DMS79 treated with DMSO at 0.1 percent for 48 hours (cell line): ENCODE data around the gene NAP1L3.

ENCODE experiments used
- DNase-seq: peaks from one replicate; lab custom pipeline; 2025; lab: John Stamatoyannopoulos, UW

The NAP1L3 gene, protein sequence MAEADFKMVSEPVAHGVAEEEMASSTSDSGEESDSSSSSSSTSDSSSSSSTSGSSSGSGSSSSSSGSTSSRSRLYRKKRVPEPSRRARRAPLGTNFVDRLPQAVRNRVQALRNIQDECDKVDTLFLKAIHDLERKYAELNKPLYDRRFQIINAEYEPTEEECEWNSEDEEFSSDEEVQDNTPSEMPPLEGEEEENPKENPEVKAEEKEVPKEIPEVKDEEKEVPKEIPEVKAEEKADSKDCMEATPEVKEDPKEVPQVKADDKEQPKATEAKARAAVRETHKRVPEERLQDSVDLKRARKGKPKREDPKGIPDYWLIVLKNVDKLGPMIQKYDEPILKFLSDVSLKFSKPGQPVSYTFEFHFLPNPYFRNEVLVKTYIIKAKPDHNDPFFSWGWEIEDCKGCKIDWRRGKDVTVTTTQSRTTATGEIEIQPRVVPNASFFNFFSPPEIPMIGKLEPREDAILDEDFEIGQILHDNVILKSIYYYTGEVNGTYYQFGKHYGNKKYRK

DNA sequence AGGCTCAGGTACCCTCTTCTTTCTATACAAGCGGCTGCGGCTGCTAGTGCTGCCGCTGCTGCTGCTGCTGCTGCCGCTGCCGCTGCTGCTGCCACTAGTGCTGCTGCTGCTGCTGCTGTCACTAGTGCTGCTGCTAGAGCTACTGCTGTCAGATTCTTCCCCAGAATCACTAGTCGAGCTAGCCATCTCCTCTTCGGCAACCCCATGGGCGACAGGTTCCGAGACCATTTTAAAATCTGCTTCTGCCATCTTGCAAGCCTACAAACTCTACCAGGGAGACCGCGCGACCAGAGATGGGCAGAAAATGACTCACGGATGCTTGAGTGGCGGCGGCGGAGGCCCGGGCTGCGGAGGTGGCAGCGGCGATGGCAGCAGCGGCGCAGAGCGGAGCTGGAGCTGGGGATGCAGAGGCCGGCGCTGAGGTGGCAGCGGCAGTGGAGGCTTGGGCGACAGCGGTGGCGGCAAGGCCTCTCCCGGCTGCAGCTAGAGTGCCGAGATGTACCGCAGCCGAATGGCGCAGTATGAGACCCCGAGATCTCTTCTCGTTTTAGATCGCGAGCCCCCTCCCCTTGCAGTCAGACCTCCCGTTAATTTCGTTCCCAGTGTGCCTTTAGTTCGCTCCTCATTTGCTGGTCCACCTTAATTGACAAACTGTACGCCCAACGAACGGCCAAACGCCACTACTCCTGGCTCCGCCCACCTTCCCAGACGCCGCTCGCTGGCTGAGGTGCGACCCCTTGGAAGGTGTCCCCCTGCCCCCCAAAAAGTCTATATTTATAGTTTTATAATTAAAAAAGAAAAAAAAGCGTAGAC lies at the start of gene NAP1L3:
Gene NAP1L3 (minus strand): TSS at position 523 of the 813 bp plus-strand sequence. CDS start 274 bp downstream, at position 249.
- no peak for DNase-seq

DNA sequence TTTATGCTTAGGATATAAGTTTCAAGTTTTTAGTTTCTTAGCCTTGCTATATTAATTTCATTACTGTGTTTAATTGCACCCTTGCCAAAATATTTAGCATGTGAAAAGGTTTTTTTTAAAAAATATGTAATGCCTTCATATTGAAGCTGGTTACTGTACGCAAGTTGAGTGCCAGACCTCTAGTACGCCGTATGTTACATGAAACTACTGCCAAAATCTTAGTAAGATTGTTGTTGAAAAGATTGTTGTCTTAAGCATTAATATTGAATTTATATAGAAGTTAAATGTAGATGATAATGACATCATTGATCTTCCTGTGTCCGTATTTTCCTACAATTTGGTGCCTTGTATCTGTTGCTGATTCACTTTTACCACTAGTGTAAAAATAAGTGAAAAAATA lies 37.7 kb upstream of the NAP1L3 start:
- DNase-seq = no peak

DNA sequence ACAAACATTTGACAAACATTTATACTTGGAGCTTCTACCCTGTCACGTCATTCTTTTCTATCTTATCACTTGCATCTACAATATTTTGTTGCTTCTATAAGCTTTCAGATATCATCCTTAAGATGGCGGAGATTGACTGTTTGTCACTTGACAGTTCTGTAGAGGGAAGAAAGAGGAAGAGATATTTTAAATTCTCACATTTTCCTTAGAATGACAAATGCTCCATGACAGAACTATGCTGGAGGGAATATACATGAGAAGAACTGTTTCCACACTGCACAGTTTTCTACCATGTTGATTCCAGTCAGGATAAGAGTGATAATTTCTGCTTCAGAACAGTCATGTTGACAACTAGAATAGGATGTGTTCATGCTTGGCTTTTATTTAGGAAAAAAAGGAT lies 30.3 kb upstream of the NAP1L3 start:
- no peak for DNase-seq

DNA sequence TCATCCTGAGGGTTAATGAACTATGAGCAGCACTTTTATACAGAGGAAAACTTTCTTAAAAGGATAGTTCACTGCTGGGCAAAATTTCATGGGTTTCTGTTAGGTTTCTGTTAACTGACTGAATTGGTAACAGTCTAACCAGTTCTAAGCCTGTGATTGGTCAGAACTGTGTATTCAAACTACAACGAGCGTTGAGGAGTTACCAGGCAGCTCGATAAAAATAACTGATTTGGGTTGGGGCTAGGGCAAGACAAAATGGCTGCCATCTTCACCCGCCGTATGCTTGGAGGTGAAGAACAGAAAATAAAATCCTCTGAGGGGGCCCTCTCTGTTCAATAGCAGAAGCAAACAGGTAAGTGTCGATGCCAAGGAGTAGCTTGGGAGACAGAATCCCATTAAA lies 22.6 kb upstream of the NAP1L3 start:
- no peak for DNase-seq

DNA sequence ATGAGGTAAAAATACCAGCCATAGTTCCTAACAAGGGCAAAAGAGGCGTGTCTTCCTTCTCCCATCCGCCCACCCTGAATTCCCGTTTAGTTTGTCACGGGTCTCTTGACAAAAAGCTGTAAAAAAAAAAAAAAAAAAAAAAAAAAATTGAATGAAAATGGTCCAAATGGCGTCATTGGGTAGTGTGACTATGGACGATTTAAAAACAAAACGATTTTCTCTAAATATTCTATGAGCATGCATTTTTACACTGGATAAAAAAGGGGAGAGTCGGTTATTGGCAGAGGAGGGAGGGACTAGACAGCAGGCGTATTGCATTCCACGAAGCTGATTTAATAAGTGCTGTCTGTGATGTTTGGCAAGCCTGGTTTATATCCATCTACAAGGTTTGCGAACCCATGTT lies 492 bp upstream of the NAP1L3 start, which contains the start of gene FAM133A:
Gene FAM133A (plus strand): TSS at position 338 of the 403 bp plus-strand sequence. CDS start 35,214 bp downstream, outside the sequence.
- no peak for DNase-seq

DNA sequence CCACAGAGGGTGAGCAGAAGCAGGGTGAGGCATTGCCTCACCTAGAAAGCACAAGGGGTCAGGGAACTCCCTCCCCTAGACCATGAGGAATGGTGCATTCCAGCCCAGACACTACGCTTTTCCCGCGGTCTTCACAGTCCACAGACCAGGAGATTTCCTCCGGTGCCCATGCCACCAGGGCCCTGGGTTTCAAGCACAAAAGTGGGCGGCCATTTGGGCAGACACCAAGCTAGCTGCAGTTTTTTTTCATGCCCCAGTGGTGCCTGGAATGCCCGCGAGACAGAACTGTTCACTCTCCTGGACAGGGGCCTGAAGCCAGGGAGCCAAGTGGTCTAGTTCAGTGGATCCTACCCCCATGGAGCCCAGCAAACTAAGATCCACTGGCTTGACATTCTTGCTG lies 12.8 kb downstream of the NAP1L3 start:
- DNase-seq = no peak

DNA sequence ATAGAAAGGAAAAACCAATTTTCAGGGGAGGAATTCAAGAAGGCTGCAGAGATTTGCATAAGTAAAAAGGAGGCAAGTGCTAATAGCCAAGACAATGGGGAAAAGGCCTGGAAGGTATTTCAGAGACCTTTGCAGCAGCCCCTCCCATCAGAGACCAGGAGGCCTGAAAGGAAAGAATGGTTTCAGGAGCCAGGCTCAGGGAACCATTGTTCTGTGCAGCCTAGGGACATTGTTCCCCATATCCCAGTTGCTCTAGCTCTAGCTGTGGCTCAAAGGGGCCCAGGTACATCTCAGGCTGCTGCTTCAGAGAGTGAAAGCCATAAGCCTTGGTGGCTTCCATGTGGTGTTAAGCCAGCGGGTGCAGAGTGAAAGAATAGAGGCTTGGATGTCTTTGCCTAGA lies 24.0 kb downstream of the NAP1L3 start:
- no peak for DNase-seq

DNA sequence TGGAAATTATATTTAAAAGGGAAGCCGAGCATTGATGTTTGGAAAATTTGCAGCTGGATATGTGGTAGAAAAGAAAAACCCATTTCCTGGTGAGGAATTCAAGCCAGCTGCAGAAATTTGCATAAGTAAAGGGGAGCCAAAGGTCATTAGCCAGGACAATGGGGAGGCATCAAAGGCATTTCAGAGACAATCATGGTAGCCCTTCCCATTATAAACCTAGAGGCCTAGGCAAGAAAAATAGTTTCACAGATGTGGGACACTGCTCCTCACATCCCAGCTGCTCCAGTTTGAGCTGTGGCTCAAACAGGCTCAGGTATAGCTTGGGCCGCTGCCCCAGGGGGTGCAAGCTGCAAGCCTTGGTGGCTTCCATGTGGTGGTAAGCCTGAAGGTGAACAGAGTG lies 35.8 kb downstream of the NAP1L3 start:
- DNase-seq = no peak
